ENCODE data around the gene CALHM2. TPM values are rescaled to one million over a fixed set of nuclear protein-coding genes. Genes with fewer than 3 reads are reported as not detected.
A peak's percentile ranks its signal among the peaks of the same experiment; 100 is the strongest.
"Not testable (repeated sequence)": the region's sequence is repeated elsewhere in the genome, so short reads cannot be mapped to it uniquely, and the experiment has no call there.

CALHM2 gene
- total RNA-seq, 1 donor = 10.3 TPM

DNA sequence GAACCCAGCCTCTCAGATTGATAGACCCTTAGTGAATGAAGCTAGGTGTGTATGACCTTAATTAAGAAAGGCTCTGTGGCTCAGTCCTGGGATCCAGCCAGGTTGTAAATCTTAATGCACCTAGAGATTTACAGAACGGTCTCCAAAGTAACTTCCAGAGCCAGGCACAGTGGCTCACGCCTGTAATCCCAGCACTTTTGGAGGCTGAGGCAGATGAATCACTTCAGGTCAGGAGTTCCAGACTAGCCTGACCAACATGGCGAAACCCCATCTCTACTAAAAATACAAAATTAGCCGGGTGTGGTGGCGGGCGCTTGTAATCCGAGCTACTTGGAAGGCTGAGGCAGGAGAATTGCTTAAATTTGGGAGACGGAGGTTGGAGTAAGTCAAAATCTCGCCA, 24.3 kb downstream of the CALHM2 start:
- Histone ChIP-seq H3K4me3 (ENCODE audit: low read length) (no peak overlapping the region), H3K4me1 (ENCODE audit: insufficient read depth, low read length) (peaks cover 9% of the 10 kb centered on the region), H3K27me3 (ENCODE audit: insufficient read depth, low read length) (no peaks in the 10 kb centered on the region)

DNA sequence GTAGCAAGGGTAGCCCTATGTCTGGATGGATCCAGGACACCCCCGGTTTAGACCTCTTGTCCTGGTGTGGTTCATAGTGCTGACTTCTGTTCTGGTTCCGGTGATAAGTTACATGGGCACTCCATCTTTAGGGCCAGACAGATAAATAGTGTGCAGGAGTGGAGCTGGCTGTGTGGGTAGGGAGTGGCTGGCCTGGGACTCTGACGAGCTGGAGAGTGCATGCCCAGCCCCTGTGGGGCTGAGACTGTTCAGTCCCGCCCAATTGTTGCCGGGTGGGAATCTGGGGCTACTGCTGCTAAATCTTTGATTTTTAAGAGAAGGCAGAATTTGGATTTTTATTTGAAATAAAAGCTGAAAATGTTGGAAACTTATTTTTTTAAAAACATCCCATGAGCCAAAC, 28.4 kb downstream of the CALHM2 start:
- Histone ChIP-seq H3K27me3 (ENCODE audit: insufficient read depth, low read length) (no peaks in the 10 kb centered on the region), H3K4me3 (ENCODE audit: low read length) (no peak overlapping the region), H3K9me3 (ENCODE audit: low read depth, low read length) (no peaks in the 10 kb centered on the region), H3K4me1 (ENCODE audit: insufficient read depth, low read length) (no peaks in the 10 kb centered on the region)

More for the DNA sequence above, 24.3 kb downstream of the CALHM2 start:
- no peaks in the 10 kb centered on the region for H3K9me3 ChIP-seq (ENCODE audit: low read depth, low read length)

DNA sequence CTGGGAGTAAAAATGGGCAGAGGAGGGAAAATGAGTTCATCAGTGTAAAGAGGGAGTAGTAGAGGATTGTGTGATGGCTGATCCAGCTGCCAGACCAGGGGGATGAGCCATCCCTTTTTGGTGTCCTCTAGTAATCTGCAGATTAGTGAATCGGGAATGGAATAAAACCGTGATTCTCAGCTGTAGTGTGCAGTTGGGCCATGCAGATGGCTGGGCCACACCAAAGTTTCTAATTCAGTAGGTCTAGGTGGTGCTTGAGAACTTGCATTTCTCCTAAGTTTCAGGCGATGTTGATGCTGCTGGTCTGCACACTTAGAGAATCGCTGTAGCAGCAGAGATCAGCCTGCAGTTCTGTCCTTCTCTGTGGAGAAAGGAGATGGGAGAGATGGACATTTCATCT, 33.1 kb downstream of the CALHM2 start:
- Histone ChIP-seq H3K4me3 (ENCODE audit: low read length) (no peak overlapping the region), H3K4me1 (ENCODE audit: insufficient read depth, low read length) (no peaks in the 10 kb centered on the region), H3K27me3 (ENCODE audit: insufficient read depth, low read length) (no peaks in the 10 kb centered on the region), H3K9me3 (ENCODE audit: low read depth, low read length) (no peaks in the 10 kb centered on the region)

DNA sequence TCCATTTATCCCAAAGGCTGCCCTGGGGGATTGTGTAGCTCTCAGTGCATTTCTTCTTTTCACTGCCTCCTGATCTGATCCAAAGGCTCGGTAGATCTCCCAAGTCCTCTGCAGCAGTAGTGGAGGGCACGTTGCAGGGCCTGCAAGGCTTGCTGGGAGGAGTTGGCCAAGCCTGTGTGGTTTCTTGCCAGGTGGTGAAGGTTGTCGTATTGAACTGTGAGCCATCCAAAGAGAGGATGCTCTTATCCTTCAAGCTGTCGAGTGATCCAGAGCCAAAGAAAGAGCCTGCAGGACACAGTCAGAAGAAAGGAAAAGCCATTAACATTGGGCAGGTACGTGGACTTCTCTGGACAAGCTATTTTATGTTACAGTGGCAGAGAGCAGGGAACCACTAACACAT, 34.6 kb downstream of the CALHM2 start:
- H3K27me3 ChIP-seq (ENCODE audit: insufficient read depth, low read length) = no peaks in the 10 kb centered on the region
- no peaks in the 10 kb centered on the region for H3K4me1 ChIP-seq (ENCODE audit: insufficient read depth, low read length)
- no peaks in the 10 kb centered on the region for H3K9me3 ChIP-seq (ENCODE audit: low read depth, low read length)
- no peak overlapping the region for H3K4me3 ChIP-seq (ENCODE audit: low read length)

DNA sequence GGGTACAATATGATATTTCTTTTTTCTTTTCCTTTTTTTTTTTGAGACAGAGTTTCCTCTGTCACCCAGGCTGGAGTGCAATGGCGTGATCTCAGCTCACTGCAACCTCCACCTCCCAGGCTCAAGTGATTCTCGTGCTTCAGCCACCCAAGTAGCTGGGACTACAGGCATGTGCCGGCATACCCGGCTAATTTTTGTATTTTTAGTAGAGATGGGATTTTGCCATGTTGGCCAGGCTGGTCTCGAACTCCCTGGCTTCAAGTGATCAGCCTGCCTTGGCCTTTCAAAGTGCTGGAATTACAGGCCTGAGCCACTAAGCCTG, 35.1 kb downstream of the CALHM2 start:
- not testable (repeated sequence) for H3K4me3 ChIP-seq (ENCODE audit: low read length); H3K9me3 ChIP-seq (ENCODE audit: low read depth, low read length); H3K27me3 ChIP-seq (ENCODE audit: insufficient read depth, low read length); H3K4me1 ChIP-seq (ENCODE audit: insufficient read depth, low read length)

DNA sequence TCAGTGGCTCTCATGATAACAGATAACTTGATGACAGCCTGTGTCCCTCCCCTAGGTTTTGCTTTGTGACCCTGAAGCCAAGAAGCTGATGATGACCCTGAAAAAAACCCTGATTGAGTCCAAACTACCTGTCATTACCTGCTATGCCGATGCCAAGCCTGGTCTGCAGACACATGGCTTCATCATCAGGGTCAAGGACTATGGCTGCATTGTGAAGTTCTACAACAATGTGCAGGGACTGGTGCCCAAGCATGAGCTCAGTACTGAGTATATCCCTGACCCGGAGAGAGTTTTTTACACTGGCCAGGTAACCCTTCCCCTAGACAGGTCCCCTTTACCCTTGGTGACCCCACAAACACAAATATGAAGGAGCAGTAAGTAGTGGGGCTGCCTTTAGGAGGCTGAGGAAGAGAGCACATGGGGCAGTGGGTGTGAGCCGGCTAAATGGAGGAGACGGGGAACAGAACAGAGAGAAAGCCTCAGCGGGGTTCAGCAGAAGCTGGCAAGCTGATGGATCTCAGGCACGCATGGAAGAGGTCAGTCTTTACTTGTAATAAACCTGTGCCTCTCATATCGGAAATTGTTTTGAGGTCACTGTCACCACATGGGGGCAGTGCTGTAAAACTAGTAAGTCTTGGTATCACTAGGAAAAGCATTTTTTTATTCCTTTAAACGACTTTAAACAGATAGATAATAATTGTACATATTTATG, 35.6 kb downstream of the CALHM2 start:
- no peak overlapping the region for H3K4me3 ChIP-seq (ENCODE audit: low read length)
- H3K27me3 ChIP-seq (ENCODE audit: insufficient read depth, low read length) = no peaks in the 10 kb centered on the region
- H3K4me1 ChIP-seq (ENCODE audit: insufficient read depth, low read length) = no peaks in the 10 kb centered on the region
- no peaks in the 10 kb centered on the region for H3K9me3 ChIP-seq (ENCODE audit: low read depth, low read length)

DNA sequence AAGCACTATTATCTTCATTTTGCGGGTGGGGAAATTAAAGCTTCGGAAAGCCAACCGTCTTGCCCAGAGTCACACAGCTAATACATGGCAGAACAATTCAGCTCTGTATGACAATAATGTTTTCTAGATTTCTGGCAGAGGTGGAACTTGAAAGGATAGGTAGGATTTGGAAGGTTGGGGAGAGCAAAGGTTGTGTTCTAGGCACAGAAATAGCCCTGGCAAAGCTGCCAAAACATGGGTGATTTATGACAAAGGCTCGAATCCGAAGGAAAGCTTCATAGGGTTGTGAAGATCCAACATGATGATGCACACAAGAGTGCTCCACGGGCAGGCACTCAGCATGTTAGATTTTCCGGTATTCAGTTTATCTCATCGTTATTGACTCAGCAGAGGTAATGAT, 36.6 kb downstream of the CALHM2 start:
- Histone ChIP-seq H3K27me3 (ENCODE audit: insufficient read depth, low read length) (no peaks in the 10 kb centered on the region), H3K4me1 (ENCODE audit: insufficient read depth, low read length) (no peaks in the 10 kb centered on the region), H3K4me3 (ENCODE audit: low read length) (no peak overlapping the region), H3K9me3 (ENCODE audit: low read depth, low read length) (no peaks in the 10 kb centered on the region)

DNA sequence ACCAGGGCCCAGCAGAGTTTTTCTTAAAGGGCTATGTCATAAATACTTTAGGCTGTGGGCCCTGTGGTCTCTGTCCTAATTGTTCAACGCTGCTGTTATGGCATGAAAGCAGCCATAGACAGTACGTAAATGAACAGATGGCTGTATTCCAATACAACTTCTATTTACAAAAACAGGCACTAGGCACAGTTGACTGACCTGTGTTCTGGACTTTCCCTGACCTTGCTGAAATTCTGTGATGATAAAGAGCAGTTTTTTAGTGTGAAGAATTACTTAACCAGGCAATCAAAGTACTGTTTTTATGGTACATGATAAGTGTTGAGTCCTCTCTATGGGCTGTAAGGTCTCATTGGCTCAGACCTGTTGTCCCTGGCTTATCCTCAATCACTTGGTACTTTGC, 38.6 kb downstream of the CALHM2 start:
- no peaks in the 10 kb centered on the region for H3K9me3 ChIP-seq (ENCODE audit: low read depth, low read length)
- H3K4me3 ChIP-seq (ENCODE audit: low read length) = no peak overlapping the region
- no peaks in the 10 kb centered on the region for H3K4me1 ChIP-seq (ENCODE audit: insufficient read depth, low read length)
- no peaks in the 10 kb centered on the region for H3K27me3 ChIP-seq (ENCODE audit: insufficient read depth, low read length)

DNA sequence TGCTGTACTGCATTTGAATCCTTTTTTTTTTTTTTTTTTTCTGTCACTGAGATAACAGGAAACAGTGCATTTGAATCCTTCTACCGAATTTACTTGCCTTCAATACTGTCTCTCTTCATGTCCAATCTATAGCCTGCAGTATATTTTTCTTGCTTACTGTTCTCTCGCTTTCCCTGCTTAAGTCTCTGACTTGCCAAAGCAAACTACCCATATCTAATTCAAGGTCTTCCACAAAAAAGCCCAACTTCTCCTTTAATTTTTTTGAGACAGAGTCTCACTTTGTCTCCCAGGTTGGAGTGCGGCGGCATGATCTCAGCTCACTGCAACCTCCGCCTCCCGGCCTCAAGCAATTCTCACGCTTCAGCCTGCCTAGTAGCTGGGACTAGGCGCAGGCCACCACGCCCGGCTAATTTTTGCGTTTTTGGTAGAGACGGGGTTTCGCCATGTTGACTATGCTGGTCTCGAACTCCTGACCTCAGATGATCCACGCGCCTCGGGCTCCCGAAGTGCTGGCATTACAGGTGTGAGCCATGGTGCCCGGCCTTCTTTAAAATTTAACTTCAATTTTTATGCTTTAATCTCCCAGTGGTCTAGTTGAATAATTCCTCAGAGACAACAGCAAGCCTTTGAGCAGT, 54.9 kb downstream of the CALHM2 start:
- peak overlapping the region; percentile 87 for H3K4me3 ChIP-seq (ENCODE audit: low read length)
- no peaks in the 10 kb centered on the region for H3K9me3 ChIP-seq (ENCODE audit: low read depth, low read length)
- H3K27me3 ChIP-seq (ENCODE audit: insufficient read depth, low read length) = no peaks in the 10 kb centered on the region
- peaks cover 44% of the 10 kb centered on the region for H3K4me1 ChIP-seq (ENCODE audit: insufficient read depth, low read length)

DNA sequence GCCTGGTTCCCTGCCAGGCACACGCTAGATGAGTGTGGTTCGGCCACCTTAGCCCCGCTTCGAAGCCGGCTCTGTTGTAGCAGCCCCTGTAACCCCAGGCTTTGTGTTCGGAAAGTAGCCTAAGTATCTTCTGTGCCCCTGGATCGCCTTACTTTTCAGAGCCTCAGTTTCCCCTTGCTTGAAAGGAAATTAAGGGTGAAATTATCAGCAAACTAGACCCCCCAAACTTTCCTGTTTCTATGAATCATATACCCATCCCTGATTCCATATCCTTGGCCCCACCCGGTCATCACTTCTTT, 55.4 kb downstream of the CALHM2 start:
- H3K4me1 ChIP-seq (ENCODE audit: insufficient read depth, low read length) = peaks cover 44% of the 10 kb centered on the region
- H3K4me3 ChIP-seq (ENCODE audit: low read length) = peak overlapping the region; percentile 87

More for the DNA sequence above, 55.4 kb downstream of the CALHM2 start:
- Histone ChIP-seq H3K9me3 (ENCODE audit: low read depth, low read length) (no peaks in the 10 kb centered on the region), H3K27me3 (ENCODE audit: insufficient read depth, low read length) (no peaks in the 10 kb centered on the region)

Other genes starting within 250 kb of the CALHM2 start
- gene RPEL1, start 206.5 kb downstream of the CALHM2 start, total RNA-seq = not detected
- 0.10 TPM for gene INA, start 175.2 kb downstream of the CALHM2 start, total RNA-seq
- 3.3 TPM for gene PCGF6, start 101.2 kb downstream of the CALHM2 start, total RNA-seq
- 4.8 TPM for gene TAF5, start 84.4 kb downstream of the CALHM2 start, total RNA-seq
- 85.0 TPM for gene ATP5MK, start 55.9 kb downstream of the CALHM2 start, total RNA-seq
- gene PDCD11, start 55.7 kb downstream of the CALHM2 start, total RNA-seq = 8.4 TPM
- gene CALHM1, start 6.5 kb upstream of the CALHM2 start, total RNA-seq = not detected
- gene CALHM3, start 26.9 kb upstream of the CALHM2 start, total RNA-seq = not detected
- gene NEURL1, start 41.3 kb upstream of the CALHM2 start, total RNA-seq = 4.8 TPM